ENCODE data around the gene RNASET2.
A peak's percentile ranks its signal among the peaks of the same experiment; 100 is the strongest.

RNASET2 gene

GRCh38 chr6:166905505-166906134, 50.7 kb downstream of the RNASET2 start:
- H3K4me3 ChIP-seq (ENCODE audit: low read depth, low read length) = no peak overlapping the region
- no peak for TF ChIP-seq CTCF (conservative IDR thresholded peaks at IDR 0.05; ENCODE audit: low read depth, low read length)
- DNase-seq (ENCODE audit: low read depth) = no peak

GRCh38 chr6:166905013-166905412, 51.3 kb downstream of the RNASET2 start:
- H3K4me3 ChIP-seq (ENCODE audit: low read depth, low read length) = no peak overlapping the region
- no peak for DNase-seq (ENCODE audit: low read depth)
- TF ChIP-seq CTCF (conservative IDR thresholded peaks at IDR 0.05; ENCODE audit: low read depth, low read length) = no peak

GRCh38 chr6:166904101-166904746, 52.1 kb downstream of the RNASET2 start:
- no peak overlapping the region for H3K4me3 ChIP-seq (ENCODE audit: low read depth, low read length)
- peak; percentile 41 for DNase-seq (ENCODE audit: low read depth)
- no peak for TF ChIP-seq CTCF (conservative IDR thresholded peaks at IDR 0.05; ENCODE audit: low read depth, low read length)

GRCh38 chr6:166903500-166903899, 52.9 kb downstream of the RNASET2 start:
- TF ChIP-seq CTCF (conservative IDR thresholded peaks at IDR 0.05; ENCODE audit: low read depth, low read length) = no peak
- no peak for DNase-seq (ENCODE audit: low read depth)
- no peak overlapping the region for H3K4me3 ChIP-seq (ENCODE audit: low read depth, low read length)

GRCh38 chr6:166903027-166903426, 53.3 kb downstream of the RNASET2 start:
- no peak overlapping the region for H3K4me3 ChIP-seq (ENCODE audit: low read depth, low read length)
- no peak for TF ChIP-seq CTCF (conservative IDR thresholded peaks at IDR 0.05; ENCODE audit: low read depth, low read length)
- DNase-seq (ENCODE audit: low read depth) = peak; percentile 42

- no peak for DNase-seq (ENCODE audit: low read depth)
- TF ChIP-seq CTCF (conservative IDR thresholded peaks at IDR 0.05; ENCODE audit: low read depth, low read length) = no peak
Observed at GRCh38 chr6:166902211-166902755, 54.1 kb downstream of the RNASET2 start.

GRCh38 chr6:166901626-166902025, 54.7 kb downstream of the RNASET2 start:
- no peak for DNase-seq (ENCODE audit: low read depth)
- TF ChIP-seq CTCF (conservative IDR thresholded peaks at IDR 0.05; ENCODE audit: low read depth, low read length) = no peak
- H3K4me3 ChIP-seq (ENCODE audit: low read depth, low read length) = no peak overlapping the region

More at GRCh38 chr6:166902211-166902755, 54.1 kb downstream of the RNASET2 start:
- H3K4me3 ChIP-seq (ENCODE audit: low read depth, low read length) = no peak overlapping the region
